H9 (cell line): Measurements from ENCODE around the gene JAKMIP1. TPM values are rescaled to one million over a fixed set of nuclear protein-coding genes. Genes with fewer than 3 reads are reported as not detected.
A peak's percentile ranks its signal among the peaks of the same experiment; 100 is the strongest.

Source experiments
- DNase-seq: peaks from one replicate; pipeline ENCODE4 v3.0.0-alpha.2; 2017
- H2AFZ ChIP-seq: one replicate; pipeline ENCODE4 v1.6.1; 2013; ENCODE audit warnings: mild to moderate bottlenecking, low read length, control low read depth, moderate library complexity
- H2AK5ac ChIP-seq: 2 replicates; pipeline ENCODE4 v1.6.1; 2013; ENCODE audit warnings: low read length, control low read depth, mixed read lengths; ENCODE audit not compliant: insufficient read length
- H2BK120ac ChIP-seq: one replicate; pipeline ENCODE4 v1.6.1; 2013; ENCODE audit warnings: low read depth, mild to moderate bottlenecking, low read length, control low read depth, inconsistent platforms; ENCODE audit not compliant: poor library complexity, severe bottlenecking
- H2BK12ac ChIP-seq: 2 replicates; pipeline ENCODE4 v1.6.1; 2013; ENCODE audit warnings: low read length, control low read depth, mixed read lengths, low read depth; ENCODE audit not compliant: insufficient read length
- H2BK15ac ChIP-seq: 2 replicates; pipeline ENCODE4 v1.6.1; 2013; ENCODE audit warnings: low read depth, low read length, control low read depth
- H2BK20ac ChIP-seq: one replicate; pipeline ENCODE4 v1.6.1; 2013; ENCODE audit warnings: low read depth, mild to moderate bottlenecking, low read length, control low read depth, inconsistent platforms; ENCODE audit not compliant: poor library complexity, severe bottlenecking
- H2BK5ac ChIP-seq: 2 replicates; pipeline ENCODE4 v1.6.1; 2013; ENCODE audit warnings: low read length, control low read depth, mixed read lengths; ENCODE audit not compliant: insufficient read length
- H3K14ac ChIP-seq: 2 replicates; pipeline ENCODE4 v1.6.1; 2013; ENCODE audit warnings: low read length, control low read depth; ENCODE audit not compliant: insufficient read depth
- H3K18ac ChIP-seq: 2 replicates; pipeline ENCODE4 v1.6.1; 2013; ENCODE audit warnings: low read depth, mild to moderate bottlenecking, mixed read lengths, low read length, control low read depth; ENCODE audit not compliant: insufficient read length
- H3K23ac ChIP-seq: 2 replicates; pipeline ENCODE4 v1.6.1; 2013; ENCODE audit warnings: low read length, control low read depth, mixed read lengths, low read depth; ENCODE audit not compliant: insufficient read length
- H3K23me2 ChIP-seq: 2 replicates; pipeline ENCODE4 v1.6.1; 2013; ENCODE audit warnings: low read depth, mild to moderate bottlenecking, mixed read lengths, low read length, control low read depth; ENCODE audit not compliant: insufficient read length, poor library complexity, severe bottlenecking
- H3K27ac ChIP-seq: 2 replicates; pipeline ENCODE4 v1.5.1; 2013; ENCODE audit warnings: low read length, control low read depth, mixed read lengths, low read depth; ENCODE audit not compliant: insufficient read length
- H3K27me3 ChIP-seq: 2 replicates; pipeline ENCODE4 v1.6.1; 2013; ENCODE audit warnings: low read length, control low read depth, inconsistent platforms; ENCODE audit not compliant: insufficient read depth
- H3K4ac ChIP-seq: 2 replicates; pipeline ENCODE4 v1.6.1; 2013; ENCODE audit warnings: low read depth, mild to moderate bottlenecking, control low read depth, inconsistent platforms, low read length, moderate library complexity
- H3K4me1 ChIP-seq: 2 replicates; pipeline ENCODE4 v1.6.1; 2013; ENCODE audit warnings: low read length, control low read depth, inconsistent platforms; ENCODE audit not compliant: insufficient read depth
- H3K4me2 ChIP-seq: 2 replicates; pipeline ENCODE4 v1.6.1; 2013; ENCODE audit warnings: low read length, control low read depth, mixed read lengths; ENCODE audit not compliant: insufficient read length, insufficient read depth
- H3K56ac ChIP-seq: 2 replicates; pipeline ENCODE4 v1.6.1; 2013; ENCODE audit warnings: low read depth, mild to moderate bottlenecking, mixed read lengths, low read length, control low read depth; ENCODE audit not compliant: insufficient read length
- H3K79me1 ChIP-seq: 2 replicates; pipeline ENCODE4 v1.6.1; 2013; ENCODE audit warnings: low read depth, mild to moderate bottlenecking, moderate library complexity, low read length, control low read depth, inconsistent platforms; ENCODE audit not compliant: insufficient read depth, poor library complexity, severe bottlenecking
- H3K79me2 ChIP-seq: 2 replicates; pipeline ENCODE4 v1.6.1; 2013; ENCODE audit warnings: low read length, control low read depth, inconsistent platforms; ENCODE audit not compliant: insufficient read depth
- H3K9ac ChIP-seq: 2 replicates; pipeline ENCODE4 v1.6.1; 2013; ENCODE audit warnings: low read length, control low read depth, mixed read lengths; ENCODE audit not compliant: insufficient read length; ENCODE audit errors: extremely low read depth
- H3K9me3 ChIP-seq: one replicate; pipeline ENCODE4 v1.6.1; 2013; ENCODE audit warnings: low read depth, low read length, inconsistent platforms; ENCODE audit not compliant: control insufficient read depth
- H3T11ph ChIP-seq: one replicate; pipeline ENCODE4 v1.6.1; 2013; ENCODE audit warnings: mild to moderate bottlenecking, low read length, control low read depth, inconsistent platforms
- H4K20me1 ChIP-seq: one replicate; pipeline ENCODE4 v1.6.1; 2013; ENCODE audit not compliant: control insufficient read depth, insufficient read length, insufficient read depth
- H4K5ac ChIP-seq: 2 replicates; pipeline ENCODE4 v1.6.1; 2013; ENCODE audit warnings: low read depth, mild to moderate bottlenecking, mixed read lengths, low read length, control low read depth; ENCODE audit not compliant: insufficient read length
- H4K8ac ChIP-seq: replicated peaks from 2 replicates; pipeline ENCODE4 v1.6.1; 2013; ENCODE audit warnings: low read length, control low read depth, mixed read lengths, low read depth; ENCODE audit not compliant: insufficient read length
- H4K91ac ChIP-seq: 2 replicates; pipeline ENCODE4 v1.6.1; 2013; ENCODE audit warnings: low read depth, mild to moderate bottlenecking, moderate library complexity, mixed read lengths, low read length, control low read depth; ENCODE audit not compliant: insufficient read length
- H3K27ac Mint-ChIP-seq, 3 experiments: 2 replicates in 2 of 3; 3 replicates in 1 of 3; pipeline ENCODE4 v1.8.0; 2020 to 2021; ENCODE audit warnings: mixed read lengths in 3 of 3, mild to moderate bottlenecking in 1 of 3, moderate library complexity in 1 of 3
- H3K27me3 Mint-ChIP-seq: 2 replicates; pipeline ENCODE4 v1.8.0; 2021; ENCODE audit warnings: low read depth, mild to moderate bottlenecking, moderate library complexity, mixed read lengths
- H3K36me3 Mint-ChIP-seq, 3 experiments: 2 replicates in 2 of 3; 3 replicates in 1 of 3; pipeline ENCODE4 v1.8.0; 2020 to 2021; ENCODE audit warnings: low read depth in 3 of 3, mixed read lengths in 3 of 3; ENCODE audit not compliant: insufficient read depth in 1 of 3
- H3K4me1 Mint-ChIP-seq, 2 experiments: 2 replicates each; pipeline ENCODE4 v1.8.0; 2020; ENCODE audit warnings: mixed read lengths in 2 of 2
- H3K4me3 Mint-ChIP-seq, 2 experiments: 2 replicates in 1 of 2; 3 replicates in 1 of 2; pipeline ENCODE4 v1.8.0; 2020 to 2021; ENCODE audit warnings: mild to moderate bottlenecking in 2 of 2, mixed read lengths in 2 of 2, moderate library complexity in 1 of 2
- H3K9me3 Mint-ChIP-seq, 2 experiments: 2 replicates in 1 of 2; 3 replicates in 1 of 2; pipeline ENCODE4 v1.8.0; 2020; ENCODE audit warnings: mild to moderate bottlenecking in 2 of 2, mixed read lengths in 2 of 2, moderate library complexity in 1 of 2
- WGBS: extraction: QIAGEN DNeasy Blood & Tissue Kit; methylation state at CpG from one replicate; pipeline ENCODE4 v1.1.7; 2013; ENCODE audit warnings: missing lambda C conversion rate, low lambda C conversion rate, mixed read lengths; ENCODE audit not compliant: insufficient read length; ENCODE audit errors: extremely low coverage; 5-methylcytosine and 5-hydroxymethylcytosine counted together
- total RNA-seq: library from RNA; stranded (reverse); gene quantifications from 2 replicates; pipeline ENCODE4 v1.2.1, GENCODE V29; 2021
- TF ChIP-seq, protein P1 (sequence below): fragments of 200-600 bp; sonication (generic); conservative IDR thresholded peaks from 3 replicates; pipeline ENCODE4 v1.8.0; 2021; ENCODE audit warnings: antibody characterized with exemption, mild to moderate bottlenecking

Gene JAKMIP1
- total RNA-seq, 1 experiment from 2014 or later = 1.5 TPM

GRCh38 chr4:6008766-6009385 lies 191.5 kb downstream of the JAKMIP1 start:
- Mint-ChIP-seq H3K27me3 (peaks cover 35% of the 10 kb centered on the region), H3K27ac (no peak overlapping the region), H3K36me3 (peaks cover 0 to 2% (median 0%) of the 10 kb centered on the region in 3 experiments; a peak in 2 of 7 replicates), H3K4me3 (peak overlapping the region in 1 of 2 experiments; percentile 35; a peak in 1 of 5 replicates), H3K4me1 (peaks cover 19 to 21% of the 10 kb centered on the region in 2 experiments), H3K9me3 (peaks cover 0 to 3% of the 10 kb centered on the region in 2 experiments; a peak in 1 of 5 replicates)
- Histone ChIP-seq H4K20me1 (no peaks in the 10 kb centered on the region), H3K4me2 (no peak overlapping the region), H3K4ac (no peak overlapping the region), H3K27me3 (peaks cover 2% of the 10 kb centered on the region; the same call in 1 of the 2 replicates), H4K8ac (no peak overlapping the region), H3K27ac (no peak overlapping the region), H3K9me3 (no peaks in the 10 kb centered on the region), H3T11ph (no peak overlapping the region), H2AFZ (no peak overlapping the region), H2BK12ac (no peak overlapping the region), H3K23ac (no peak overlapping the region), H3K14ac (no peak overlapping the region), H3K79me1 (no peaks in the 10 kb centered on the region), H3K23me2 (no peaks in the 10 kb centered on the region), H3K9ac (no peak overlapping the region), H3K56ac (no peak overlapping the region), H3K18ac (no peak overlapping the region), H2BK120ac (no peak overlapping the region), H3K79me2 (no peaks in the 10 kb centered on the region), H3K4me1 (no peaks in the 10 kb centered on the region), H2BK15ac (no peak overlapping the region), H2AK5ac (no peak overlapping the region), H2BK20ac (no peak overlapping the region), H4K91ac (no peak overlapping the region), H2BK5ac (no peak overlapping the region), H4K5ac (no peak overlapping the region)
- TF ChIP-seq, protein P1, sequence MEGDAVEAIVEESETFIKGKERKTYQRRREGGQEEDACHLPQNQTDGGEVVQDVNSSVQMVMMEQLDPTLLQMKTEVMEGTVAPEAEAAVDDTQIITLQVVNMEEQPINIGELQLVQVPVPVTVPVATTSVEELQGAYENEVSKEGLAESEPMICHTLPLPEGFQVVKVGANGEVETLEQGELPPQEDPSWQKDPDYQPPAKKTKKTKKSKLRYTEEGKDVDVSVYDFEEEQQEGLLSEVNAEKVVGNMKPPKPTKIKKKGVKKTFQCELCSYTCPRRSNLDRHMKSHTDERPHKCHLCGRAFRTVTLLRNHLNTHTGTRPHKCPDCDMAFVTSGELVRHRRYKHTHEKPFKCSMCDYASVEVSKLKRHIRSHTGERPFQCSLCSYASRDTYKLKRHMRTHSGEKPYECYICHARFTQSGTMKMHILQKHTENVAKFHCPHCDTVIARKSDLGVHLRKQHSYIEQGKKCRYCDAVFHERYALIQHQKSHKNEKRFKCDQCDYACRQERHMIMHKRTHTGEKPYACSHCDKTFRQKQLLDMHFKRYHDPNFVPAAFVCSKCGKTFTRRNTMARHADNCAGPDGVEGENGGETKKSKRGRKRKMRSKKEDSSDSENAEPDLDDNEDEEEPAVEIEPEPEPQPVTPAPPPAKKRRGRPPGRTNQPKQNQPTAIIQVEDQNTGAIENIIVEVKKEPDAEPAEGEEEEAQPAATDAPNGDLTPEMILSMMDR = no peak
- no peak for DNase-seq
- no CpG with 5 or more reads among the region's 19 CpGs for WGBS
